ENCODE measurements around the gene SETD3. TPM values are rescaled to one million over a fixed set of nuclear protein-coding genes. Genes with fewer than 3 reads are reported as not detected.
A peak's percentile ranks its signal among the peaks of the same experiment; 100 is the strongest.

The SETD3 gene
- total and polyA plus RNA-seq, 2 donors (not counting 1 experiment from before 2014, with no cell fraction given), result 30.9 to 38.3 TPM

DNA sequence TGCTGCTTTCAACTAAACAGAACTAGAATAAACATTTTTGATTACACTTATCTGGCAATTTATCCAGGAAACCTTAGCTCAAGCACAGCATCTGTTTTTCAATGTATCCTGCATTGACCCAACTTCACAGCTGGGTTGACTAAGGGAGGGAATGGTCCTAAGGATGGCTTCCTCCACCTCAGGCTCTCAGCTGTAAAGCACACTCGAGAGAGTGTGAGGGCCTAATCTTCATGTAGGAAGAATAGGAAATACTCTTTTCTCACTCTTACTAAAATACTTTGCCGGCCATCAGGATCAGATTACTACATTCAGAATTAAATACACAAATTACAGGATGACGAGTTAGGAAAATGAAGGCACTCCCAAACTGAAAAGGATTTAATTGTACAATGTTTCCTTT lies 7.2 kb downstream of the SETD3 start:
- no peaks in the 10 kb centered on the region for H4K20me1 ChIP-seq (ENCODE audit: control insufficient read depth, extremely low read depth, insufficient read depth, low read length)
- H3K79me2 ChIP-seq (ENCODE audit: control insufficient read depth, insufficient read depth, low read length), result peaks cover 65% of the 10 kb centered on the region
- H3K36me3 ChIP-seq (ENCODE audit: control insufficient read depth, insufficient read depth, low read length), result no peaks in the 10 kb centered on the region
- H3K4me2 ChIP-seq (ENCODE audit: extremely low read depth, insufficient read depth, low read length), result no peak overlapping the region
- H3K4me3 ChIP-seq (replicated peaks in 1 of 4; ENCODE audit: control extremely low read depth in 1 of 4, insufficient read depth in 1 of 4, low read depth in 3 of 4, low read length in 4 of 4), result no peak overlapping the region
- no peak overlapping the region for H3K27ac ChIP-seq (ENCODE audit: insufficient read depth, low read length)
- no peaks in the 10 kb centered on the region for H3K27me3 ChIP-seq (ENCODE audit: control insufficient read depth, insufficient read depth, low read length)
- TF ChIP-seq, protein P1, sequence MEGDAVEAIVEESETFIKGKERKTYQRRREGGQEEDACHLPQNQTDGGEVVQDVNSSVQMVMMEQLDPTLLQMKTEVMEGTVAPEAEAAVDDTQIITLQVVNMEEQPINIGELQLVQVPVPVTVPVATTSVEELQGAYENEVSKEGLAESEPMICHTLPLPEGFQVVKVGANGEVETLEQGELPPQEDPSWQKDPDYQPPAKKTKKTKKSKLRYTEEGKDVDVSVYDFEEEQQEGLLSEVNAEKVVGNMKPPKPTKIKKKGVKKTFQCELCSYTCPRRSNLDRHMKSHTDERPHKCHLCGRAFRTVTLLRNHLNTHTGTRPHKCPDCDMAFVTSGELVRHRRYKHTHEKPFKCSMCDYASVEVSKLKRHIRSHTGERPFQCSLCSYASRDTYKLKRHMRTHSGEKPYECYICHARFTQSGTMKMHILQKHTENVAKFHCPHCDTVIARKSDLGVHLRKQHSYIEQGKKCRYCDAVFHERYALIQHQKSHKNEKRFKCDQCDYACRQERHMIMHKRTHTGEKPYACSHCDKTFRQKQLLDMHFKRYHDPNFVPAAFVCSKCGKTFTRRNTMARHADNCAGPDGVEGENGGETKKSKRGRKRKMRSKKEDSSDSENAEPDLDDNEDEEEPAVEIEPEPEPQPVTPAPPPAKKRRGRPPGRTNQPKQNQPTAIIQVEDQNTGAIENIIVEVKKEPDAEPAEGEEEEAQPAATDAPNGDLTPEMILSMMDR (conservative IDR thresholded peaks at IDR 0.05 in 1 of 2, IDR thresholded peaks at IDR 0.05 in 1 of 2; ENCODE audit: low read depth in 1 of 2, low read length in 2 of 2), result no peak
- TF ChIP-seq EZH2 (IDR thresholded peaks at IDR 0.05; ENCODE audit: low read length, missing control alignments), result no peak
- no peaks in the 10 kb centered on the region for H3K9me3 ChIP-seq (ENCODE audit: control insufficient read depth, insufficient read depth, low read depth, low read length)
- H3K4me1 ChIP-seq (ENCODE audit: control insufficient read depth, extremely low read depth, insufficient read depth, low read length), result no peaks in the 10 kb centered on the region
- H3K9ac ChIP-seq (ENCODE audit: insufficient read depth, low read length), result no peak overlapping the region
- no peak for DNase-seq (ENCODE audit: low read depth in 2 of 2)
- no peak overlapping the region for H2AFZ ChIP-seq (ENCODE audit: low read length)

DNA sequence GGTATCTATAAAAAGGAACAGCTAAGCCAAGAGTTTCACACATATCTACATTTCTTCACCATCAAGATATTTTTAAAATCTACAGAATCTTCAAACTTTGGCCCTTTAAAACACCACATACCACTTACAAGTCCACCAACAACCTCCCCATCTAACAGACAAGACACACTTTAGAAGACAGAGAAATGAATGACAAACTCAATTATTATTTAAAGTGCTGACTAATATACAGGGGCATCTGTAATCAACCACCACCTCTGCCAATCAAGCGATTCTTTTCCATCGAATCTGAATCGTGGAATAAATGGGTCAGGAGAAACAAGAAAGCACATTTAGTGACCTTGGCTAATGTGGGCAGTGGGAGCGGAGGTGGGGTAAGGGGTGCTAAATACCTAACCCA lies 7.7 kb downstream of the SETD3 start:
- DNase-seq (ENCODE audit: low read depth in 2 of 2), result peak in 1 of 2 donors; percentile 34
- no peaks in the 10 kb centered on the region for H3K27me3 ChIP-seq (ENCODE audit: control insufficient read depth, insufficient read depth, low read length)
- H3K79me2 ChIP-seq (ENCODE audit: control insufficient read depth, insufficient read depth, low read length), result peaks cover 62% of the 10 kb centered on the region
- no peak for TF ChIP-seq EZH2 (IDR thresholded peaks at IDR 0.05; ENCODE audit: low read length, missing control alignments)
- no peak overlapping the region for H3K27ac ChIP-seq (ENCODE audit: insufficient read depth, low read length)
- H3K4me3 ChIP-seq (replicated peaks in 1 of 4; ENCODE audit: control extremely low read depth in 1 of 4, insufficient read depth in 1 of 4, low read depth in 3 of 4, low read length in 4 of 4), result no peak overlapping the region
- no peak overlapping the region for H3K4me2 ChIP-seq (ENCODE audit: extremely low read depth, insufficient read depth, low read length)
- no peaks in the 10 kb centered on the region for H3K9me3 ChIP-seq (ENCODE audit: control insufficient read depth, insufficient read depth, low read depth, low read length)
- no peaks in the 10 kb centered on the region for H3K36me3 ChIP-seq (ENCODE audit: control insufficient read depth, insufficient read depth, low read length)
- no peak overlapping the region for H3K9ac ChIP-seq (ENCODE audit: insufficient read depth, low read length)
- H2AFZ ChIP-seq (ENCODE audit: low read length), result no peak overlapping the region
- H3K4me1 ChIP-seq (ENCODE audit: control insufficient read depth, extremely low read depth, insufficient read depth, low read length), result no peaks in the 10 kb centered on the region
- no peaks in the 10 kb centered on the region for H4K20me1 ChIP-seq (ENCODE audit: control insufficient read depth, extremely low read depth, insufficient read depth, low read length)

DNA sequence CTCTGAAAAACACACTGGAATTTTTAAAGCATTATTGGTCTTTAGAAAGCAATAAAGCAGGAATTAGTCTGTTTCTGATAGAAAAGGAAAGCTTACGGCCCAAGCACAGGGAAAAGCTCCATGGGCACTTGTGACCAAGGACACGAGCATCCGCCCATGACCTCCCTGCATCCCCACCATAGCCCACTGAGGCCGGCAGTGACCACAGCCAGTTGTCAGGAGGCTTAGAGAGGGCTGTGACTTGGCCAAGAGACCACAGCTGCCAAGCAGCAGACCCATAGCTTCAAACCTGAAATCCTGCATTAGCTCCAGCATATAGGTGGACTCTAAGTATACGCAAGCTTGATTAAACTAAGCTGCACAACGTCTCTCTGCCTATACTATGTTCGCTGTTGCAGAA lies 8.9 kb downstream of the SETD3 start:
- no peak overlapping the region for H3K27ac ChIP-seq (ENCODE audit: insufficient read depth, low read length)
- no peak overlapping the region for H2AFZ ChIP-seq (ENCODE audit: low read length)
- H3K4me3 ChIP-seq (replicated peaks in 1 of 4; ENCODE audit: control extremely low read depth in 1 of 4, insufficient read depth in 1 of 4, low read depth in 3 of 4, low read length in 4 of 4), result no peak overlapping the region
- no peak for TF ChIP-seq EZH2 (IDR thresholded peaks at IDR 0.05; ENCODE audit: low read length, missing control alignments)
- TF ChIP-seq, protein P1 (conservative IDR thresholded peaks at IDR 0.05 in 1 of 2, IDR thresholded peaks at IDR 0.05 in 1 of 2; ENCODE audit: low read depth in 1 of 2, low read length in 2 of 2), result no peak
- DNase-seq (ENCODE audit: low read depth in 2 of 2), result no peak
- no peaks in the 10 kb centered on the region for H3K4me1 ChIP-seq (ENCODE audit: control insufficient read depth, extremely low read depth, insufficient read depth, low read length)
- no peaks in the 10 kb centered on the region for H3K27me3 ChIP-seq (ENCODE audit: control insufficient read depth, insufficient read depth, low read length)
- H3K36me3 ChIP-seq (ENCODE audit: control insufficient read depth, insufficient read depth, low read length), result no peaks in the 10 kb centered on the region
- no peaks in the 10 kb centered on the region for H4K20me1 ChIP-seq (ENCODE audit: control insufficient read depth, extremely low read depth, insufficient read depth, low read length)
- H3K4me2 ChIP-seq (ENCODE audit: extremely low read depth, insufficient read depth, low read length), result no peak overlapping the region
- H3K79me2 ChIP-seq (ENCODE audit: control insufficient read depth, insufficient read depth, low read length), result peaks cover 60% of the 10 kb centered on the region
- no peak overlapping the region for H3K9ac ChIP-seq (ENCODE audit: insufficient read depth, low read length)
- H3K9me3 ChIP-seq (ENCODE audit: control insufficient read depth, insufficient read depth, low read depth, low read length), result no peaks in the 10 kb centered on the region
